ENCODE data around the gene LEMD2.

Gene LEMD2

GRCh38 chr6:33756211-33756954 is 32.5 kb downstream of the LEMD2 start:
- DNase-seq (ENCODE audit: low spot score): no peak

DNA sequence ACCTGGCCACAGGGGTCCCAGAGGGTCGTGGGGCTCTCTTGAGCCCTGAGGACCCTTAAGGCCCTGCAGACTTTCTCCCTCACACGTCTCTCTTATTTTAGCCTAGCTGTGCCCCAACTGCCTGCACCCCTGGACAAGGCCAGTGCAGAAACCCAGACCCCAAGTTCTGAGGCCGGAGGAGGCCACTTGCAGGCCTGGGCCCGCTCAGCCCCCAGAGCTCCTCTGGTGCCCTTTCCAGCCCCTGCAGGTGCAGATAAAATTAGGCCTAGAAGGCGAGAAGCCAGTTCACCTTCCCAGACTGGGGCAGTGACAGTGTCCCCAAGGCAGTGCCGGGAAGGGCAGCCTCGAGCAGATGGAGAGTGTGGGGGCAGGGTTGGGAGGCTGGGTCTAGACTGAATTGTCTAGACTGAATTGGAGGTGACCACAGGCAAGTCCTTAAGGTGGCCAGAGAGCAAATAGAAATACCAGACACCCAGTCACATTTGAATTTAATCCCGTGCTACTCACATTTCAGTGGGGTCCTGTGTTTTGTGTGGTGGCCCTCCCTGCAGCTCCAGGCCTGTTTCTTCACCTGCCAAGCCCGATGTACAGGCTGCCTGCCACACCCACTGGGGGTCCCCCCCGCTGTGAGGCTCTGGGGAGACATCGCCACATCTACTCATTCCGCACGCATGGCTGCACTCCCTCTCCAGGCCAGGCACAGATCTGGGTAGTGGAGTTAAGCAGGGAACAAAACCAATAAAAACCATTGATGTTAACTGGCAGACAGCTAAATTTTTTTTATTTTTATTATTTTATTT is 33.7 kb downstream of the LEMD2 start:
- no peak for DNase-seq (ENCODE audit: low spot score)

GRCh38 chr6:33754222-33754621 is 34.7 kb downstream of the LEMD2 start:
- no peak for DNase-seq (ENCODE audit: low spot score)

DNA sequence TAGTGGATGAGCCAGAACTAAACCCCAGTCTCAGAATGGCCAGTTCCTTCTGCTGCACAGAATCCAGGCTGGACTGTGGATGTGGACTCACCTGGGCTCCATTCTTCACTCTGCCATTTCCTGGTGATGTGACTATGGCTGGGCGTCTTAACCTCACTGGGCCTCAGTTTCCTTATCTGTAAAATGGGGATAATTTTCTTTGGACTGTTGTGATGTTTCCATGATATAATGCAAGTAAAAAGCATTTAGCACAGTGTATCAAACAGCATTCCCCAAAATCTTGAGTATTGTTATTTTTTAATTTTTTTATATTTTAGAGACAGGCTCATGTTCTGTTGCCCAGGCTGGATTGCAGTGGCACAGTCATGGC is 36.3 kb downstream of the LEMD2 start:
- DNase-seq (ENCODE audit: low spot score): no peak

DNA sequence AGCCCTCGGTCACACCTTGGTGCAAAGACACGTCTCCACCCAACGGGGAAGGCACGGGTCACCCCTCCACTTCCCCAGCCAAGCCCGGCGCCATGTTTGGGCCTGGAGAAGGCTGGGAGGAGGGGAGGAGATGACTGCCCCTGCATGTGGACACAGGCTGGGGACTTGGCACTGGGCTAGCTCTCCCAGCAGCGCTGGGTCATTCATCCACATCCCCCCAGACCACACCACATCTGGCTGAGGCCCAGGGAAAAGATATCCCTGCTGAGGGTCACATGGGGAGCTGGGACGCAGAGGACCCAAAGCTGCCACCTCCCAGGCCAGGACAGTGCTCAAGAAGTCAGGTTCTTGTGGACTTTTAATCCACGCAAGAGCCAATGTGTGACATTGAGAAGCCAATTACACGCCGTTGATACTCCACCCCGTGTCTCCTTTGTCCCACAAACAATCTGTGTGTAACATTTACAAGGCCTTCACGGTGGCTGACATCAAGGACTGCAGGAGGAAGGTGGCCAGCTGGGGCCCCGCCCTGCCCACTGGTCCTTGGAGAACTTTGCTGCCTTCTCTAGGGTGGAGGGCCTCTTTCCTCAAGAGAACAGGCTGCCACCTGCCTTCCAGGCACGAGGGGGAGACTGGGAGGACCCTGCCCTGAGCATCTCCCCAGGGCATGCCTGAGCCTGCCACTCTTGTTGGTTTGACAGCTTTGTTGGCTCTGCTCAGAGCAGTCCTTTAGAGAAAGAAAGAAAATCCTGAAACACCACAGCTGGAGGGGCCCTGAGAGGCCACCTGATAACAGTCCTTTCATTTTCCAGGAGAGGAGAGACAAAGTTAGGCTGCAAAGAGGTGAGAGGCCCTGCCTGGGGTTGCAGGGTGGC is 36.9 kb downstream of the LEMD2 start:
- no peak for DNase-seq (ENCODE audit: low spot score)

DNA sequence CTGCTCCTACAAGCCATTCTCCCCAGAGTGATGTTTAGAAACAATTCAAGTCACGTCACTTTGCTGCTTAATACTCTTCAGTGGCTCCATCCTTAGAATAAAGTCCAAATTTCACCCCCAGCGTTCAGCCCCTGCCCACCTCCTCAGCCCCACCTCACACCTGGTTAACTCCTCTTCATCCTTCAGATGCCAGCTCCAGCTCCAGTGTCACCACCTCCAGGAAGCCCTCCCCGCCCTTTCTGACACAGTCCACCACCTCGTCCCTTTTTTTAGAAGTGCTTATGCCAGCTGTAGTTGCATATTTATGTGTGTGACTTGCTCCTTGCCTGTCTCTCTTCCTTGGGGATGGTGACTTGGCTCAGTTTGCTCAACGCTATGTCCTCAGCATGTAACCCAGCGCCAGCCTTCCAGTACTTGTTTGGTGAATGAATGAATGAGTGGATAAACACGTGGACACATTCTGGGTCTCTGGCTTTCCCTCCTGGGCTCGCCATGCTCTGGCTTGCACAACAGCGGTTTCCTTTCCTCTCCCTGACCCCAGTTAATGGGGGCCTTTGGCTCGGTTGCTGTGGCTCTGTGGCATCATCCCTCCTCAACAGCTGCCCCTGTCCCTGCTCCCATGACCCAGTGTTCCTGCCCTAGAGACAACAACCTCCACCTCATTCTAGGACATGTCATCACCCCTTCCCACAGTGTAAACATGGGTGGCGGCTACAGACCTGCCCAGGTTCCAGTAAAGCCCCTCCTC is 38.5 kb downstream of the LEMD2 start:
- no peak for DNase-seq (ENCODE audit: low spot score)

DNA sequence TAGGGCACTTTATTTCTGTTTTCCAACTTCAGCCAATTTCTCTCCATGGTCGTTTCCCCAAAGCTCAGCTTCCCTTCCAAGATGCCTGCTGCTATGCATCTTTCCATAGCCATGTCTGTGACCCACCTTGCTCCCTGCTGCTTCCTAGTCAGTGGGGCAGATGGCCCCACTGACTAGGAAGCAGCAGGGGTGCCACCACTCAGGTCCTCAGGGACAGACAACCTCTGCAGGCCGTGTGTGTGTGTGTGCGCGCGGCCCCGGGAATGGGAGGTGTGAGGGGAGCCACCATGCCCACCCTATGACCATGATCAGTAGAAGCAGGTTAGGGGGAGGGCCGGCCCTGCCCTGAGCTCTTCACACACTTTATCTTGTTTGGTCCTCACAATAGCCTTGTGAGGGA is 39.5 kb downstream of the LEMD2 start:
- no peak for DNase-seq (ENCODE audit: low spot score)

DNA sequence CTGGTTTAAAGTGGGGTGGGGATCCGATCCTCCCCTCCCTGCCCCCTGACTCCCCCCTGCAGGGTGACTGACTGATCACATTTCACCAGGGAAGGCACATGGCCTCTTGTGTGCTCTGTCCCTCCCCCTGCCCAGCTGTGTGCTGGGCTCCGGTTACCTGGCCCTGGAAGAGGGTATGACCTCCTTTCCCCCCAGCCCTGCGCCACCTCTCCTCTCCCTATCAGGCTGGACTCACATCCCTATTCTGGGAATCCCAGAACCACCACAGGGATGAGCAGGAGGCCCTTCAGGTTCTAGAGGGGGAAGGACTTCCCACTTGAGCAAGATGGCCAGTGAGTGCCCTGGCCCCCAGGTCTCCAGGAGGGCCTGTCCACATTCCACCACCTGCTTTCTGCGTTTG is 40.1 kb downstream of the LEMD2 start:
- no peak for DNase-seq (ENCODE audit: low spot score)

- no peak for DNase-seq (ENCODE audit: low spot score)
Observed at GRCh38 chr6:33747823-33748222, 41.1 kb downstream of the LEMD2 start.

GRCh38 chr6:33746651-33747100 is 42.3 kb downstream of the LEMD2 start, which contains the start of gene IP6K3:
IP6K3 (minus strand) TSS chr6:33746905; CDS start chr6:33735476, 11,429 bp downstream.
- DNase-seq (ENCODE audit: low spot score): peak; percentile 87

GRCh38 chr6:33746036-33746600 is 42.8 kb downstream of the LEMD2 start:
- peak; percentile 77 for DNase-seq (ENCODE audit: low spot score)

DNA sequence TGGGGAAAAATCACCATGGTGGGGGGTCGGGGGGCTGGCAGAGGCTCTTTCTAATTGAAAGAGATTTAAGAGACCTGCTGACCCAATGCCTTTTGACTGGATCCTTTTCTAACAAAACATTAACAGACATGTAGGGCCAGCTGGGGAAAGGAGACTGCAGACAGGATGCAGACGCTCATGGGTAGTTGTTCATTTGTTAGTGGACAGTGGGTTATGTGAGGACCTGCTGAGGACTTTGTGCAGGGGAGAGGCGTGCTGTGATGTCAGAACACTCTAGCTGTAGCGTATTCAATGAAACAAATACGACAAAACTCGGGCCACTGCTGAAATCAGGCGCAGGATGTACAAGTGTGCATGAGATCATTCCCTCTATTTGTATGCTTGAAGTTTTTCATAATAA is 43.4 kb downstream of the LEMD2 start:
- no peak for DNase-seq (ENCODE audit: low spot score)

GRCh38 chr6:33744895-33745546 is 43.9 kb downstream of the LEMD2 start:
- DNase-seq (ENCODE audit: low spot score): no peak

- DNase-seq (ENCODE audit: low spot score): peak; percentile 76
Observed at GRCh38 chr6:33744001-33744848, 44.7 kb downstream of the LEMD2 start.

GRCh38 chr6:33742837-33743236 is 46.1 kb downstream of the LEMD2 start:
- DNase-seq (ENCODE audit: low spot score): no peak

GRCh38 chr6:33742092-33742491 is 46.8 kb downstream of the LEMD2 start:
- no peak for DNase-seq (ENCODE audit: low spot score)

- no peak for DNase-seq (ENCODE audit: low spot score)
Observed at GRCh38 chr6:33740794-33741193, 48.1 kb downstream of the LEMD2 start.

DNA sequence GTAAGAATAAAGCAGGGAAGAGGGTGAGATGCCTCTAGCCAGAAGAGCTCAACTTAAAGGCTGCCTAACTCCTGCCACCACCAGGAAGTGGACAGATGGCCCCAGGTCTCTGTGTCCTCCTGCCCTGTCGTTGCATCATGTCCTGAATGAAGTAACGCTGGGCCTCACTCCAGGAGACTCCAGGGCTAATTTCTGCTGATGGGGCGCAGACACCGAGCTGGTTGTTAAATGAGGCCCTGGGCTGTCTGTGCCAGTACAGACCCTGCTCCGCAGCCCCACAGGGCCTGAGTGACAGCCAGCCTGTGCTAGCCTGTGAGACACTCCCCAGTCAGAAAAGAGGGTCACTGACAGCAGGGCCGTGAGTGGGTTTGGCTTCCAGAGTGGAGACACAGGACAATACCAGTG is 48.7 kb downstream of the LEMD2 start:
- DNase-seq (ENCODE audit: low spot score): no peak

DNA sequence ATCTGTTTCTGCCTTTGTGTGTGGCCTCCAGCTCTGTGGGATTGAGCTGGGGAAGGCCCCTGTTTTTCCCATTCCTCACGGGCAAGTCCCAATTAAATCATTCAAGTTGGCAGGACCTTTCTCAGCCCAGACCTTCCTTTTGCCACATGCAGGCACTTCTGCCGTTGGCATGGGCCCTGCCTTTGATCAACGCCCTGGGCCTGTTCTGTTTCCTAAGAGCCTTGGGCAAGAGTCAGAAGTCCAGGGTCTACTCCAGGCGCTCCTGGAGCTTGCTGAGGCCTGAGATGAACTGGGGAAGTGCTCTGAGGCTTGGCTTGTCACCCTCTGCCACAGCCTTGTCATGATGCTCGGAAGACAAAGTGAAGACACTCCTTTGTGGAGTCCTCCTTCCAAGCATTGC is 49.4 kb downstream of the LEMD2 start:
- no peak for DNase-seq (ENCODE audit: low spot score)

- no peak for DNase-seq (ENCODE audit: low spot score)
Observed at GRCh38 chr6:33738879-33739278, 50.1 kb downstream of the LEMD2 start.
